Stimulated activated CD4-positive, alpha-beta T cell treated with anti-CD3 and anti-CD28 coated beads, Interleukin-2, amount 100 ng/mL, for 48 hours (primary cell): Measurements from ENCODE around the gene NPPB.

Experiments used
- DNase-seq, 2 donors: peaks; one replicate each; pipeline ENCODE4 v3.0.0-alpha.2; 2020

NPPB gene

DNA sequence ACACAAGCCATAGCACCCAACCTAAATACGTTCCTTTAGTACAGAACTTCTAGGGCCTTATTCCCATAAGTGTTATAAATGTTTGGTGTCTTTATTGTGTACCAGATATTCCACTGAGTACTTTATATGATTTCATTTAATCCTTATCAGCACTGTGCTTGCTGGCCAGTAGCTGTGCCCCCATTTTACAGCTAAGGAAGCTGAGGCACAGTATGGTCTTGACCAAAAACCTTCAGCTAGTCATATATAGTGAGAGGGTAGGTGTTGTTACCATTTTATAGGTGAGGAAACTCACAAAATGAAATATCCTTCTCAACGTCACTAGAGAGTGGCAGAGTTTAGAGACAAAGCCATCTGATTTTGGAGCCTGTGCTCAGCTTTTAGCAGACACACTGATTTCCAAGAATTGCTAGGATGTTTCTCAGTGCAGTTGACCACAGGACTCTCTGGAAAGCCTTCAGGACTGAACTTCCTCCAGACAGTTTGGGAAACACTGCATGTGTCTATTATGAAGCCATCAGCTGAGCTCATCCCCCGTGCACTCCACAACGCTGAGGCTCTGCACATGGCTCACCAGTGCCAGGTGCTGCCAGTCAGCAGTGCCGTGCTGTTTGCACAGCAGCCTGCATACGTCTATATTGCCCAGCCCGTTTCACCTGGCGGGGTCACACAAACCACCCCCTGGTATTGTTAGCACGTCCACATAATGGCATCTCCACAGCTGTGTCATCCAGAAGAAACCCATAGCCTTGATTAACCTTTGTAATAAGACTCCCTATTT is 26.6 kb downstream of the NPPB start:
- DNase-seq = no peak

DNA sequence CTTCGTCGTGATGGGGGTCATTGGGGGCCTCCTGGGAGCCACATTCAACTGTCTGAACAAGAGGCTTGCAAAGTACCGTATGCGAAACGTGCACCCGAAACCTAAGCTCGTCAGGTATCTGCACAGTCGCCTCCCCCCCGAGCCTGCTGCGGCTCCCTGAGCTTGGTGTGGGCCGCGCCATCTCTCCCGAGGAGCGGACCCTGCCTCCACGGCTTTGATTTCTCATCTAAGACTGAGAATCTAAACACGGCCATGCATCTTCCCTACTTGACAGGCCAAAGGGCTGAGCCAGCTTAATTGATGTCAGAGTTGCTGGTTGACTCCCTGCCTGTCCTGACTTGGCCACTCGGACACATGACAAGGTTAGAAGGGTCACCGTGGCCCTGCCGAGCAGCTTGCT is 30.2 kb downstream of the NPPB start:
- no peak for DNase-seq

DNA sequence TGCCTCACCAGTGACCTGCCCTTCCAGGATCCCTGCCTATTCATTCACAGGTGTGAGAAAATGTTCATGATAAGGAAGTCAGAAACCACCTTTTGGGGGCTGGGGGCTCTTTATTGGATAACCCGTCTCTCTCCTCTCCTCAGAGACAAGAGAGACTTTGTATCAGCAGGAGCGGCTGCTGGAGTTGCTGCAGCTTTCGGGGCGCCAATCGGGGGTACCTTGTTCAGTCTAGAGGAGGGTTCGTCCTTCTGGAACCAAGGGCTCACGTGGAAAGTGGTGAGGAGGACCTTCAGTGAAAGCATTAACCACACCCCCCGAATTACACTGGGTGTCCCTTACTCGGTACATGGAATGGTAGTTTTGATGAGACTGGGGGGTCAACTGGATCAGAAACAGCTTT is 31.8 kb downstream of the NPPB start:
- DNase-seq = no peak

- DNase-seq = no peak
Measured at GRCh38 chr1:11825131-11825530, 33.6 kb downstream of the NPPB start.

- DNase-seq = no peak
Measured at GRCh38 chr1:11823366-11824137, 35.2 kb downstream of the NPPB start.

DNA sequence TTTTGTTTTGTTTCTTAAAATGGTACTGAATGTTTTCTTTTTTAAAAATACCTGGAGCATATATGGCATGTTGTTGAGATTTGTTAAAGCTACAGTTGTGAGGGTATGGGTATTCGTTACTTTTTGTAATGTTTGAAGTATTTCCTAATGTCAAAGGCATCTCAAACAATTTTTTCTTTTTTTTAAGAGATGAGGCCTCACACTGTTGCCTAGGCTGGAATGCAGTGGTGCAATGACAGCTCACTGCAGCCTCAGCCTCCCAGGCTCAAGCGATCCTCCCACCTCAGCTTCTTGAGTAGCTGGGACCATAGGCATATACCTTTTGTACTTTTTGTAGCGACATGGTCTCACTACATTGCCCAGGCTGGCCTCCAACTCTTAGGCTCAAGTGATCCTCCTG is 36.7 kb downstream of the NPPB start:
- no peak for DNase-seq

GRCh38 chr1:11817192-11817591 is 41.6 kb downstream of the NPPB start:
- no peak for DNase-seq

- no peak for DNase-seq
Measured at GRCh38 chr1:11813021-11813420, 45.7 kb downstream of the NPPB start.
